HL-60/S4 (cell line): ENCODE data around the gene COL4A6.
"Not testable (repeated sequence)": the region's sequence is repeated elsewhere in the genome, so short reads cannot be mapped to it uniquely, and the experiment has no call there.

Source experiments
- in situ Hi-C: fragments of 300-500 bp; cut with MboI; formaldehyde crosslinking; loops from 2 replicates; pipeline ENCODE4 v1.14.3; 2022; ENCODE audit warnings: low sequenced_read_pairs

The COL4A6 gene

GRCh38 chrX:108438110-108438623 is at the start of gene COL4A6:
TSS of gene COL4A6 (minus strand) at chrX:108438422. CDS start at chrX:108438196, 226 bp downstream.
- in situ Hi-C loops: no loop called here

GRCh38 chrX:108485960-108486359 is 47.7 kb upstream of the COL4A6 start:
- in situ Hi-C loops: no loop called here

GRCh38 chrX:108484251-108484650 is 46.0 kb upstream of the COL4A6 start:
- in situ Hi-C loops: no loop called here

GRCh38 chrX:108481528-108481927 is 43.3 kb upstream of the COL4A6 start:
- in situ Hi-C loops: not testable (repeated sequence)

GRCh38 chrX:108473979-108474378 is 35.8 kb upstream of the COL4A6 start:
- in situ Hi-C loops: no loop called here

GRCh38 chrX:108468486-108468885 is 30.3 kb upstream of the COL4A6 start:
- in situ Hi-C loops: no loop called here

- in situ Hi-C loops: no loop called here
These were observed 26.4 kb upstream of the COL4A6 start for GRCh38 chrX:108464604-108465003.

GRCh38 chrX:108456971-108457477 is 18.8 kb upstream of the COL4A6 start:
- in situ Hi-C loops: no loop called here

- in situ Hi-C loops: no loop called here
These were observed 15.6 kb upstream of the COL4A6 start for GRCh38 chrX:108453841-108454240.

- in situ Hi-C loops: no loop called here
These were observed 9.1 kb upstream of the COL4A6 start for GRCh38 chrX:108447303-108447702.

GRCh38 chrX:108442901-108443464 is 4.8 kb upstream of the COL4A6 start:
- in situ Hi-C loops: no loop called here

- in situ Hi-C loops: no loop called here
These were observed 1.9 kb upstream of the COL4A6 start for GRCh38 chrX:108439961-108440696.

- in situ Hi-C loops: no loop called here
These were observed 1.3 kb upstream of the COL4A6 start, which contains the start of gene COL4A5 for GRCh38 chrX:108439426-108439942. TSS of gene COL4A5 (plus strand) at chrX:108439838. CDS start at chrX:108440126, 288 bp downstream.

GRCh38 chrX:108437349-108438109 is 693 bp downstream of the COL4A6 start:
- in situ Hi-C loops: no loop called here

GRCh38 chrX:108435261-108435660 is 3.0 kb downstream of the COL4A6 start:
- in situ Hi-C loops: no loop called here

GRCh38 chrX:108426262-108426661 is 12.0 kb downstream of the COL4A6 start:
- in situ Hi-C loops: no loop called here

- in situ Hi-C loops: no loop called here
These were observed 17.7 kb downstream of the COL4A6 start for GRCh38 chrX:108420481-108420880.

- in situ Hi-C loops: no loop called here
These were observed 18.8 kb downstream of the COL4A6 start for GRCh38 chrX:108419401-108419800.

- in situ Hi-C loops: no loop called here
These were observed 21.0 kb downstream of the COL4A6 start for GRCh38 chrX:108417257-108417656.

GRCh38 chrX:108415891-108416290 is 22.3 kb downstream of the COL4A6 start:
- in situ Hi-C loops: no loop called here

GRCh38 chrX:108415146-108415545 is 23.1 kb downstream of the COL4A6 start:
- in situ Hi-C loops: no loop called here
